Inflammatory macrophage treated with lipopolysaccharide for 1 hour (primary cell): Measurements from ENCODE around the gene NDUFA13.
A peak's percentile ranks its signal among the peaks of the same experiment; 100 is the strongest.
"Not testable (repeated sequence)": the region's sequence is repeated elsewhere in the genome, so short reads cannot be mapped to it uniquely, and the experiment has no call there.

Experiments used
- DNase-seq, 2 donors: peaks; one replicate each; pipeline ENCODE4 v3.0.0-alpha.2; 2020 to 2022

Gene NDUFA13

DNA sequence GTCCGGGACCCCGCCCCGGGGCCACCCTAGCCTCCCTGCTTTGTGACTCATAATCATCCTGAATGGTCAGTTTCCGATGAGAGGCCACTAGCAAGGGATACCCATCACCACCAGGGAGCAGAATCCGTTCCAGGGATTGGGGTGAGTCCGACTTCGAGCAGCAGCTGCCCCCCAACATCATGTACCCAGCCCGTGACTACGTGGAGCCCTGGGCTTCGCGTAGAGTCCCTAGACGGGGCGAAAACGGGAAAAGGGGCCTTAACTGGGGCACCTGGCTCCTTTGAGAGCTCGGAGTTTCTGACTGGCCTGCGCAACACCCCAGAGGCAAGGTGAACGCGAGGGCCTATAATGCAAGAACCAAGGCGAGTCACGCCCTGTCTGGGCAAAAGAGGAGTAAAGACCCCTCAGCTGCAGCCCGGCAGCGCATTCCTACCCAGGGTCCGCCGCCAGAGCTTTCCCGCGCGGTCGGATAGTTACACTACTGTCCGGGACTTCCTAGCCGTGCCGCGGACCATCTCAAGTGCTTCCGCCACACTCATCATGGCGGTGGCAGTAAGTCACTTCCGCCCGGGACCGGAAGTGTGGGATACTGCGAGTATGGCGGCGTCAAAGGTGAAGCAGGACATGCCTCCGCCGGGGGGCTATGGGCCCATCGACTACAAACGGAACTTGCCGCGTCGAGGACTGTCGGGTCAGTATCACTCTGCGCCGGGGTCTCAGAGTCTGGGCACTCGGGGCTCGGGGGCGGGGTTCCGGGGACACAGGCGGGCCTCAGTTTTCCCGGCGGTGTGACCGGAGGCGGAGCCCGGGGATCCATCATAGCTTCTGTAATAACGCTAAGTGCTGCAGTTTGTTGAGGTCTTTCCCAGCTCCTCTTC lies at the start of gene NDUFA13:
Gene NDUFA13, plus strand, starts transcription at position 584 of the 878 bp plus-strand sequence. Its CDS starts 14 bp downstream, at position 598.
- DNase-seq: peak; percentile 87 to 99

DNA sequence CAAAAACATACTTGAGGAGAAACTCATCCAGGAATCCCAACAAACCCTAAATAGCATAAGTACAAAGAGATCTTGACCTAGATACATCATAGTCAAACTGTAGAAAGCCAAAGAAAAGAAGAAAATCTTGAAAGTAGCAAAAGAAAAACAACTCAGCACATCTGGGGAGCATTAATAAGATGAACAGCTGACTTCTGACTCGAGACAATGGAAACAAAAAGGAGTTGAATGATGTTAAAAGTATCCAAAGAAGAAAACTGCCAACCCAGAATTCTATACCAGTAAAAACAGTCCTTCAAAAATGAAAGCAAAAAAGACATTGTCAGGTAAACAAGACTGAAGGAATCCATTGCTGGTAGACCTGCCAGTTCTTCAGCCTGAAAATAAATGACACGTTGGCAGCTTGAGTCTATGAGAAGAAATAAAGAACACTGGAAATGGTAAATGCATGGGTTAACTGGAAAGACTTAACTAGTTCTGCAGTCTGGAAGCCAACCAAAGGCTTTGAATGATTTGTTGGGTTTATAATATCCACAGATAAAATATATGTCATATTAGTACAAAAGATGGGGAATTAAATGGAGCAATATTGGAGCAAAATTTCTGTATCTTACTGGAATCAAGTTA lies 47.5 kb upstream of the NDUFA13 start:
- no peak for DNase-seq

DNA sequence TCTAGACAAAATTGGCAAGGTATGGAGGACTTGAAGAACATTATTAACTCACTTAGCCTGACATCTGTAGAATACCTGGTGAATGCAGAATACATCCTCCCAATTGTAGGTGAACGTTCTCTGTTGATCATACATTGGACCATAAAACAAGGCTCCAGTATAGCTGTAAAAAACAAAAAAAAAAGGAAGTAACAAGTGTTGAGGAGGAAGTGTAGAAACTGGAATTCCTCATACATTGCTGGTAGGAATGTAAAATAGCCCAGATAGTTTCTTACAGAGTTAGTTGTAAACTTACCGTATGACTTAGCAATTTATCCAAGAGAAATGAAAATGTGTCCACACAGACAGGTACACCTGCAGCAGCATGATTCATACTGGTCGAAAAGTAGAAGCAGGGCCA lies 45.4 kb upstream of the NDUFA13 start:
- DNase-seq: peak; percentile 36 to 48

DNA sequence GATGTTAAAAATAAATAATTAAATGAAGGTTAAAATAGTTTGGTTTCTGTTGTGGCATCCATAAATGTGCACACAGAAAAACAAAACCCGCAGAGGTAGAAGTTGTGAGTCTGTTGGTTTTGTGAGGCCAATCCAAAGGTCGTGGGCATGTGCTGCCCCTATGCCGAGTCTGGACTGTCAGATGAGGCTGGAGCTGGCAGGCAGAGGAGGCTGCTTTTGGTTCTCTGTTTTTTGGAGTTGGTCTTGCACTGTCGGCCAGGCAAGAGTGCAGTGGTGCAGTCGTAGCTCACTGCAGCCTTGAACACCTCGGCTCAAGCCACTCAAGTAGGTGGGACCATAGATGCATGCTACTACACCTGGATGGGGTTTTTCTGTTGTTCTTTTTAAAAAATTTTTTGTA lies 44.3 kb upstream of the NDUFA13 start:
- DNase-seq: no peak

DNA sequence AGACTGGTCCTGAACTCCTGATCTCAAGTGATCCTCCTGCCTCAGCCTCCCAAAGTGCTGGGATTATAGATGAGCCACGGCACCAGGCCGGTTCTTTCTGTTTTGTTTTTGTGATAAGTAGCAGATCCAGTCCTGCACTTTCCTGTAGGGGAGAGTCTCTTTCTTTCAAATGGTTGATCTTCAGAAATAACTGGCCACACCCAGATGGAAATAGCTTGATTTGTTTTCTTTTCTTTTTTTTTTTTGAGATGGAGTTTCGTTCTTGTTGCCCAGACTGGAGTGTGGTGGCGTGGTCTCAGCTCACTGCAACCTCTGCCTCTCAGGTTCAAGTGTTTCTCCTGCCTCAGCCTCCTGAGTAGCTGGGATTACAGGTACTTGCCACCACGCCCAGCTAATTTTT lies 43.9 kb upstream of the NDUFA13 start:
- not testable (repeated sequence) for DNase-seq

DNA sequence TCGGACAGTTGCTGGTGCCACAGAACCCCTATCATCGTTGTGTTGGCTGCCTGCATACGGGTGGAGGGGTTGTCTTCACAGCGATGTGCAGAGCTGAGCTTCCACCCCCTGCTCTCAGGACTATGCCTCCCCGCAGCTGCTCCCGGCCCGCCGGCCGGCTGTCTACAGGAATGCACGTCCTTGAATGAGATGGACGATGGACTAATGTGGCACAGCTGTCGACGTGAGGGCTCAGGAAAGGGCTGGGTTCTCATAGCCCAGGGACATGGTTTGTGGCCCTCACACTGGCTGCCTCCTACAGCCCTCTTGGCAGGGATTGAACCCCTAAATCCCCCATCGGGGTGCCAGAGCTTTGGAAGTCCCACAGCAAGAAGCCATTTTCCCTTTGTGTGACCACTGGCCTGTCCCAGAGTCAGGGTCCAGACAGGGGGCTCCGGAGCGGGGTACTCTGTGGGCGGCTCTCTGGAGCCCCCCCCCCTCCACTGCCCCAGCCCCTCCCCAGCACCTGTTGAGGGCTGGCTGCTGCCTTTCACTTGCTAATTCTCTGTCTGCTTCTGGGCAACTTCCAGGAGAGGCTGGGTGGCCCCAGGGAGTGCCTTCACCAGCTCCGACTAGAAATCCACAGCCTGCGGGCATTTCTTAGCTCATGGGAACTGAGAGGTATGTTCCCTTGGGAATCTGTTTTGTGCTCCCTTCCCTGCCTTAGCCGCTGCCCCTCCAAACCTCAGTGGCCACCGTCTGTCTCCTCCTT lies 40.8 kb upstream of the NDUFA13 start:
- no peak for DNase-seq

DNA sequence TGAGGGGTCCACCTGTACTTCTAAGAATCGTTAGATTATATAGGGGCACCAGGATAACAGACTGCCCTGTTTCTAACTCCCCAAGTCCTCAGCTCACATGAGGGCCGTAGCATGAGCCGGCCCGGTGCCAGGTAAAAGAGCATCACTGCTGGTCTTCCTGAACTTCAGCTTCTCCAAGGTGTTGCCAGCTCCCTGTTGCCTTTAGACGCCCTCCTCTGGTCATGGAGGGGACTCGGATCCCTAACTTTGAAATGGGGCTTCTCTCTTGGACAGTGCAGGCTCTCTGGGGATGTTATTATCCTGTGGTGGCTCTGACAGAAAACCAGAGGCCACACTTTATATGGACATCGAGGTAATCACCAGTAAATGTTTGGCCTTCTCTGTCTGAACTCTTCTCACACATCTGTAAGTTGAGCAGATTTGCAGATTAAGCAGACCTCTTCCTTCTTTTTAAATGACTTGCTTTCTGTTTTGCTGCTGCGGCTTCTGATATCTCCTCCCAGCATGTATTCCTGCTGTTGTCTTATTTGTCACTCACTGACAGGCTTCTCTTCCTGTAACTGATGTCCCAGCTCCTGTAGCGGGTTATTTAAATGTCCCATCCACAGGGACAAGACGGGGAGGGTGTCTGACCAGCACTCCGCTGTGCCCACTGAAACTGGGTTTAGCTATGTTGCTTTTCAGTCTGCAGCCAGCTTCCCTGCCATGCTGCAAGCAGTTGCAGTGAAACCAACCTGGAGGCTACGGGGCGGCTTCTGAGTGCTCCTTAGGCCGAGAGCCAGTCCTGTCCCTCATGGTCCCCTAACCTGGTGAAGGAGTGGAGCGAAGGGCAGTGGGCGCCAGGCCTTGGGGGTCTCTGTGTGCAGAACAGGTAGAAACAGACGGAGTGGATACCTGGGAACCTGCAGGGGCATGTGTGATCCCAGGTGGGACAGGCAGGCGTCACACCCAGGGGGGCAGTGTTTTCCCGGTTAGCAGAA lies 39.9 kb upstream of the NDUFA13 start:
- no peak for DNase-seq

DNA sequence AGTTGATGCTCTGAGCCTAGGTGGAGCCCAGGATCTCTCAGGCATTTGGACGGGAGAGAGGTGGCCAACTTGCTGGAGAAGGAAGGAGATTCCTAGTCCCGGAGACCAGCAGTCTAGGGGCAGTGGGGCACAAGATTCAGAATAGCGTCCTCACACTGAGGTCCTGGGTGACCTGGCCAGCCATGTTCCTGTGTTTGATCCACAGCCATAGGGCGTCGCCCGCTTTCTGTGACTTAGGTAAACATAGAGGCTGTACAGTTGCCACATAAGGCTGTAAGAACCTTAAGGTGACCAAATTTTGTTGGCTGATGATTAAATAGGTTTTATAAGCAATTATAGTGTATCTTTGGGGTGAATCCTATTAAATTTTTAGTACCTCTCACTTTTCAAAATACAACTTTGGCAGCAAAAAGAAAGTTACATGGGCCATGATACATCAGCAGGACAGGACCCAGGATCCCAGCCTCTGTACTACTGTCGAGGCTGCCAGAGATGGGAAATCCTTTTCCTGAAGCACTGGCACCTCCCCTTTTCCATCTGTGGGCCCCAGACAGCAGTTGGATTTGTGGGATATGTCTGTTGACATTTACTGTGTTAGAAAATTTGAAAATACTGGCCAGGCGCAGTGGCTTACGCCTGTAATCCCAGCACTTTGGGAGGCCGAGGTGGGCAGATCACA lies 38.2 kb upstream of the NDUFA13 start:
- no peak for DNase-seq

DNA sequence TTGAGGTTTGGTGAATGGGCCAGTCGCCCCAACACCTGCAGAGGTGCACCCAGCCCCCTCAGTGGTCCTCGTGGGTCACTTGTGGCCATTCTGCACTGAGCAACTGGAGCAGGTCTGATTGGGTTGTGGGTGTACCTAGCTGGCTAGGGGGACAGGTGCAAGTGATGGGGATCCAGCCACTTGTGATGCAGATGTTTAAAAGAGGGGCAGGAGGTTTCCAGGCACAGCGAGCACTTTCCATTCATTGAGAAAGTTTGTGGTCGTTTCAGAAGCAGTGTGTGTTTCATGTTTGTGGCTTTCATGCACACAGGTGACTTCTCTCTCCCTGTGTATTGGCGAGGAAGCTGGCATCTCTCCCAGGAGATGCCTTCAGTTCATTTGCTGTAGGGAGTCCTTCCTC lies 35.3 kb upstream of the NDUFA13 start:
- no peak for DNase-seq

DNA sequence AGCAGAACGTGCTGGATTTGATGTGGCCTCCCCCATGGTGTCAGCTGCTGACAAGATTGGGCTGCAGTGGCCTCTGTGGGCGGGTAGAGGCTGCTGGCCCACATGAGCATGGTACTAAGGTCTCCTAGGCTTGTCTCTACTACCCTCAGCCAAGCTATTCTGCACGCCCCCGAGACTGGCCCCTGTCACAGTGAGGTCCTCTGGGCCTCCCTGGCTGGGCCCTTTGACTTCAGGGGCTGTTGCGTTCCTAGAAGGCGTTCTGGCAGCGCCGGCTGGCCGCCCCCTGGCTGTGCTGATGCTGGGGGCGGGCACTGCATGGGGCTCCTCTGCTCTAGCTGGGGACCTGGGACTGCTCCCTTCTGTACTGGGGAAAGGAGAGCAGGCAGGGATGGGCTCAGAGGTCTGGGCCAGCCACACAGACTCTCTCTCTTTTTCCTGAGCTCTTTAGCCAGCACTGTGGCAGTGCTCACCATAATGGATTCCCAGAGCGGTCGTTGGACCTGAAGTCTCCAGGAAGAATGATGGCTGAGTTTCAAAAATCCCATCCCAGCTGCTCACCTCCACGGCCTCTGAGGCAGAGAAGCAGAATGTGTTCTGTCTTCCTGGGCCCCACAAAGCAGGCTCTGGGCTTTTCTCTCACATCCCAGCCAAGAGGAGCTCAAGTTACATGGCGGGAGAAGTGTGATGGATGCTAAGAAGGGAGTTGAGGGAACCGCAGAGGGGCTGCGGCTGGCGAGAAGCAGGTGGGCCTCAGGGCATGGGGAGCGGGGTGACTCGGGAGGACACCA lies 33.0 kb upstream of the NDUFA13 start:
- no peak for DNase-seq

DNA sequence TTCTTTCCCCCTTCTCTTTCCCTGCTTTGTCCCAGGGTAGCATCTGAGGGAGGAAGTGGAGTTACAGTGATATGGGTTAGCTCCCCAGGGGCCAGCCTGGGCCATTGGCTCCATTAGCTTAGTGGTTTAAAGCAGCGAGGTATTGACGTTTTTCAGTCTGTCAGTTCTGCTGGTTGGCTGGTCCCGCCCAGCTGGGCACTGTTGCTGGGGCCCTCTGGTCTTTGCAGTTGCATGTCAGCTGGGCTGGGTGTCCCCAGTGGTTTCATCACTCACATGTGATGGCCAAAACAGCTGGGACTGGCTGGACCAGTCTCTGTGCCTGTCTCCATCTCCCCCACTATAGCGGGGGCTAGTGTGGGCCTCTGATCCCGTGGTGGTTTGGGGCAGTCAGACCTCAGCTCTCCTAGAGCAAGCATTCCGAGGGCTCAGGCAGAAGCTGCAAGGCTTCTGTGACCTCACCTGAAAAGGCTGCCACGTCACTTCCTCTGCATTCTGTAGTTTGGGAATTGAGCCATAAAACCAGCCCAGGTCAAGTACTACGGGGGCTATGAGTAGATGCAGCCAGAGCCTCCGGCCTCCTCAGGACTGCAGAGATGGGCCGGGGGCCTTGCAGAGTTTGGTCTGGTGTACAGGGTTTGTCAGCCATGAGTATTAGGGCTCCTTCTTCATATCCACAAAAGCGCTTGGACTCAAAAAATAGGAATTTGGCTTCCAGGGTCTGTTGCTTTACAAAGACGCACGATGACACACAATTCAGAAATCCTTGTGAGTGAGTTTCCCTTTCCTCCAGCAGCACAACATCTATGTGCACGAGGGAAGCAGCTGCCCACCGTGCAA lies 30.6 kb upstream of the NDUFA13 start:
- no peak for DNase-seq

DNA sequence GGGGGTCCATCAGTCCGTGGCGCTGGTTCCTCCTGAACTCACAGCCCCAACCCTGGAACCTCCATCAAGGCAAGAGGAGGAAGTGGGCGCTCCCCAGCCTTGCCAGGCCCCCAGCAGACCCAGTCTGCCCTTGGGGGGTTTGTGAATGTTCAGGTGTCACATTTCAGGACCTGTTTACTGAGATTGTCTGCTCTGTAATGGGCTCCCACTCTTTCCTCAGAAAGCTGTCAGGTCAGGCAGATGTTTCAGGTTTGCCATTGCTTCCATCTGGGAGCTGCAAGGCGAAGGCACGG lies 30.1 kb upstream of the NDUFA13 start:
- DNase-seq: no peak

DNA sequence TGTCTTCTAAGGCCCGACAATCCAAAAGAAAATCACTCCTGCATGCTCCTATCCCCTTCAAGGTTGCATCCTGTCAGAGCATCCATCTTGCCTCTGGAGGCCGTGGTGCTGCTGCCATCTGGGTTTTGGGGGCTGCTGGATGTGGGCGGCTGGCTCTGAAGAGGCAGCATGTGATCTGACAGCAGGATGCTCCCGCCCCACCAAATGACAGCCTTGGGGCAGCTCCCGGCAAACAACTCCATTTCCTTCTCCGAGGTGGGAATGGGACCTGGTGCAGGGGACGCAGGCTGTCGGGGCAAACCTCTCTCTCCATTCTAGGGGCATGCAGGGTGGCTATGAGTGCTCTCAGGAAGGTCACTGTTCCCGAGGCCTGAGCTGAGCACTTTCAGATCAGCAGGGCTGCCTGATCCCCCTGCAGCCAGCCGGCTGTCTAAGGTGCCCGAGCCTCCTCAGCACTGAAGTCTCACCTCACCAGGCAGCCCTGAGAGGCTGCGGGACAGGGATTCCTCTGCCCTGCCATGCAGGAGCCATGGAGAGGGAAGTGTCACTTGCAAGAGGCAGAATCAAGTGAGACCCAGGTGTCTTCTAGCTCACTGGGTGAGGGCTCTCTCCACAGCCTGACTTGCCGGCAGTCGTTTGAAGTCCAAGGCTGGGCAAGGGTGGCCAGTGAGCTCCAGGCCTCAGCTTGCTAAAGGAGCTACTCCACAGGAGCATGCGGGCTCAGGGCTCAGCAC lies 29.5 kb upstream of the NDUFA13 start:
- DNase-seq: no peak

DNA sequence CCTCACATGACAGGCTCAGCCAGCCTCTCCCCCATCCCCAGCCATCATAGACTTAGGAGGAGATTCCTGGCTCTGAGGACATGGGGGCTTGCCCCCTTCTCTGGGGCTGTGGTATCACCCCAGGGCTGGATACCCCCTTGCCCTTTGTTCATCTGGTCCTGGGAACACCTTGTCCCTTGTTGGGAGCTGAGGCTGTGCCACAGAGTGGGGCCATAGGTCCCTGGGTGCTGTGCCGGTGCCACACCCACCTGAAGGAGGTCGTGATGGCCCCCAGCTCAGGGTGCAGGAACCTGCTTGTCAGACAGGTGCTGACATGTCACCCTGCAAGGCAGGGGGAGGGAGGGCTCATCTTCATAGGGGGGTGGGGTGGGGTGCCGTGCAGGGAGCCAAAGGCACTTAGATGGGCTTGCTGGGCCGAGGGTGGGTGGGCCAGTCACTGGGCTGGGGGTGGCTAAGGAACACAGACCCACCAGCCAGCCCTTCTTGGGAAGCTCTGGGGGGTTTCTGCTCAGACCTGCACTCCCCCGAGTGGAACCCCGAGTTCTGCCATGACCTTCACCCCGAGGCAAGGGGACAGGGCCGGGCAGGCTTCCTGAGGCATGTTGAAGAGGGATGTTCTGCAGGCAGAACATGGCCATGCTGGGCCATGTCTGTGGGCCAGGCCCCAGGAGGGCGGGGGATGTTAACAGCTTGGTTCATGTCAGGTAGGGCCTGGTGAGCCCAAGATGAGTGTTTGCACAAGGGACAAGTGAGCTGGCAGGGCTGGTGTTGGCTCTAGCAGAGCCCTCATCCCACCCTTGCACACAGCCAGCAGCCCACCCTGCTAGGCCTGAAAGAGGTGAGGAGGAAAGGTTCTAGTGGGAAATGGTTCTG lies 28.7 kb upstream of the NDUFA13 start:
- DNase-seq: no peak

DNA sequence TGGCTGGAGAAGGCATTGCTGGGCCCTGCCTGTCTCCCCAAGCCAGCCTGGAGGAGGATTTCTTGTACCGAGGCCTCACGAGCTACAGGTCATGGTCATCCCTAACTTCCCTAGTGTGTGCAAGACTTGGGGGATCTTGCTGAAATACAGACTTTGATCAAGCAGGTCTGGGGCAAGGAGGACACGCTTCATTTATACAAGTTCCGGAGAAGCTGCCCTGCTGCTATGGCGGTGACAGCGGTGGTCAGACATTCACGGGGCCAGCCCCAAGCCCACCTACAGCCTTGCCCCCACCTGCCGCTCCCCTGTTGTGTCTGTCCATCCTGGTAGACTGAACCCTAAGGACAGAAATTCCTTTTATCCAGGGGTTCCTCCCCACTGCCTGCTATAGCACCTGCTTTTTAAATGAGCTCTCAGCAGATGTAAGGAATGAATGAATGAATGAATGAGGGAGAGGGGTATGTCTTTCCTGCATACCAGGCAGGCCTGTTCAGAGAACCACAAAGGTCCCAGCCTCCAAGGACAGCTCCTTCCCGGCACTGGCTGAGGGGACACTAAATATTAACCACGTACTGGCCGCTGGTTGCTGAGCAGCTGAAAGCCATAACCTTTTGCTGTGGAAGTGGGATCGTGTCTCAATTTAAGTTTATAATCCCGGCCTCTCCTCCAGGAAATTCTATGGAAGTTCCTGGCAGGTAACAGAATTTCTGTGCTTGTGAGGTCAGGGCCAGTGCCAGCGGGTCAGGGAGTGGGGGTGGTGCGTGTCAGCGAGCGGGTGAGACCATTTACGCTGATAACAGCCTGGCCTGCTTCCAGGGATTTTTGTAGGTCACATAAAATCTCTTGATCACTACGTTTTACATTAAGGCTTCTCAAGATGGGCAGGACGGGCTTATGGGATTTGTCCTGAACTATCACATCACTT lies 27.8 kb upstream of the NDUFA13 start:
- no peak for DNase-seq

DNA sequence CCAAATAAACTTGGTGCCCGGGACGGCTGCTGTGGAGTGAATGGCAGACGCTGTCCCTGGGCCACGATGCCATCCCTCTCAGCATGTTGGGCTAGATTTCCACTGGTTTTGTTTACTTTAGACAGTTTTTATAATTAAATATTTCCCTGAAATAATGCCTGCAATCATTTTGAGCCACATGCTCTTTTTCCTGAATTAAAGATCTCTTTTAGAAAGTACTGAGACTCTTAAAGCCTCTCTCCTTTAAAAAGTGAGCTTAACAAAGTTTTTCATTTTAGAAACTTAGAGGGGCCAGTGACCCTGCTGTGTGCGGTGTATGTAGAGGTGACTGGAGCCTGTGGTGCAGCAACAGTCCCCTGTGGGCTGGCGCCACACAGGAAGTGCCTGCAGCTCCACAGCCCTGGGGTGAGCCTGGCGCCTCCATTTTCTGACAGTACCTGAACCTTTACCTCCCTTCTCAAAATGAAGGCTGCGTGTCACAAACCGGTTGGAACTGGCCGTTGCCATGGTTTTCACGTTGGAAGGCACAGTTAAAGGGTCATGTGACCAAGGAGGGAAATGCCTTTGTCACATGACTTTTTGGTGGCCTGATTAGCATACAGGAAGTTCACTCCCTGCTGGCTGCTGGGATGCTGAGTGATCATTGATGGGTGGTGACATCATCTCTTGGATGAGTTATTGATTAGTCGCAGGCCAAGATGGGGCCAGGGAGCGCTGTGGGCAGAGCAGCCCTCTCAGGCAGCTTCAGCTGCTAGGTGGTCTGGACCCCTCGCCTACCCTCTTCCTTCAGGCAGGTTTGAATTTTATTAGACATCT lies 26.9 kb upstream of the NDUFA13 start:
- peak; percentile 73 to 83 for DNase-seq
